Epidermal melanocyte (primary cell): ENCODE results near the gene FBXL22.
"Not testable (repeated sequence)": the region's sequence is repeated elsewhere in the genome, so short reads cannot be mapped to it uniquely, and the experiment has no call there.

Experiments used
- DNase-seq: peaks from one replicate; pipeline ENCODE4 v3.0.0; 2011; ENCODE audit warnings: low spot score; ENCODE audit not compliant: insufficient read length

FBXL22 gene

GRCh38 chr15:63611177-63611576, 14.0 kb downstream of the FBXL22 start:
- no peak for DNase-seq

GRCh38 chr15:63612300-63612699, 15.1 kb downstream of the FBXL22 start:
- no peak for DNase-seq

GRCh38 chr15:63615935-63616334, 18.7 kb downstream of the FBXL22 start:
- DNase-seq, result no peak

- DNase-seq, result not testable (repeated sequence)
Observed at GRCh38 chr15:63617147-63617546, 20.0 kb downstream of the FBXL22 start.

- DNase-seq, result not testable (repeated sequence)
Observed at GRCh38 chr15:63617627-63618026, 20.4 kb downstream of the FBXL22 start.

- DNase-seq, result not testable (repeated sequence)
Observed at GRCh38 chr15:63620760-63621159, 23.6 kb downstream of the FBXL22 start.

- no peak for DNase-seq
Observed at GRCh38 chr15:63623232-63623969, 26.2 kb downstream of the FBXL22 start.

- DNase-seq, result no peak
Observed at GRCh38 chr15:63626955-63627354, 29.8 kb downstream of the FBXL22 start.

- peak; percentile 57 for DNase-seq
Observed at GRCh38 chr15:63628123-63628822, 31.1 kb downstream of the FBXL22 start.

GRCh38 chr15:63630036-63630751, 33.0 kb downstream of the FBXL22 start:
- DNase-seq, result no peak

GRCh38 chr15:63633312-63633711, 36.1 kb downstream of the FBXL22 start:
- DNase-seq, result no peak

GRCh38 chr15:63634154-63634553, 37.0 kb downstream of the FBXL22 start:
- DNase-seq, result no peak

GRCh38 chr15:63636518-63637061, 39.4 kb downstream of the FBXL22 start:
- DNase-seq, result no peak

GRCh38 chr15:63638839-63639238, 41.7 kb downstream of the FBXL22 start:
- DNase-seq, result no peak

- no peak for DNase-seq
Observed at GRCh38 chr15:63640146-63640545, 43.0 kb downstream of the FBXL22 start.
